Neutrophil (primary cell): ENCODE measurements around the gene PPM1A.

Experiments used
- H3K27ac ChIP-seq: fragments of 200-600 bp; sonication (generic); 2 replicates; pipeline ENCODE4 v1.5.1; 2016; ENCODE audit warnings: mild to moderate bottlenecking, moderate library complexity
- H3K27me3 ChIP-seq: fragments of 200-600 bp; sonication (generic); 2 replicates; pipeline ENCODE4 v1.6.0; 2016; ENCODE audit warnings: mild to moderate bottlenecking
- H3K36me3 ChIP-seq: fragments of 200-600 bp; sonication (generic); 2 replicates; pipeline ENCODE4 v1.5.1; 2017
- H3K4me1 ChIP-seq, 2 experiments: fragments of 200-600 bp in 1 of 2; sonication (generic) in 1 of 2; 1 replicate in 1 of 2; 2 replicates in 1 of 2; pipeline versions ENCODE4 v1.5.1 to v1.6.1; 2013 to 2016; ENCODE audit warnings: low read depth in 1 of 2, low read length in 1 of 2, mild to moderate bottlenecking in 1 of 2, moderate library complexity in 1 of 2; ENCODE audit not compliant: control insufficient read depth in 1 of 2, insufficient read depth in 1 of 2
- H3K4me3 ChIP-seq, 2 experiments: fragments of 200-600 bp in 1 of 2; sonication (generic) in 1 of 2; 1 replicate in 1 of 2; 2 replicates in 1 of 2; pipeline ENCODE4 v1.5.1; 2013 to 2016; ENCODE audit warnings: low read depth in 1 of 2, low read length in 1 of 2, mild to moderate bottlenecking in 1 of 2, moderate library complexity in 1 of 2
- H3K9me3 ChIP-seq: fragments of 200-600 bp; sonication (generic); 2 replicates; pipeline ENCODE4 v1.5.1; 2016
- TF ChIP-seq, protein P1 (sequence below): fragments of 200-600 bp; sonication (generic); IDR thresholded peaks from 2 replicates; pipeline ENCODE4 v1.5.1; 2016; ENCODE audit warnings: antibody characterized with exemption

PPM1A gene

DNA sequence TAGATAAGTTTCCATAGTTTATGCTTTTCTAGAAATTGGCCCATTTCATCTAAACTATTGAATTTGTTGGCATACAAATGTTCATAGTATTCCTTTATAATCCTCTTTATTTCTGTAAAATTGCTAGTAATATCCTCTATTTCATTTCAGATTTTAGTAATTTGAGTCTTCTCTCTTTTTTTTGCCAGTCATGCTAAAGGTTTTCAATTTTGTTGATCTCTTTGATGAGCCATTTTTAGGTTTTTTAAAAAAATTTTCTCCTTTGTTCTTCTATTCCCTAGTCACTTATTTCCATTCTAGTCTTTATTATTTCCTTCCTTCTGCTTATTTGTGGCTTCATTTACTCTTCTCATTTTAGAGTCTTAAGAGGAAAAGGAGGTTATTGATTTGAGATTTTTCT is 19.4 kb upstream of the PPM1A start:
- H3K27me3 ChIP-seq, result no peaks in the 10 kb centered on the region
- no peak overlapping the region for H3K4me3 ChIP-seq
- no peak overlapping the region for H3K27ac ChIP-seq
- H3K9me3 ChIP-seq, result no peaks in the 10 kb centered on the region
- TF ChIP-seq, protein P1, sequence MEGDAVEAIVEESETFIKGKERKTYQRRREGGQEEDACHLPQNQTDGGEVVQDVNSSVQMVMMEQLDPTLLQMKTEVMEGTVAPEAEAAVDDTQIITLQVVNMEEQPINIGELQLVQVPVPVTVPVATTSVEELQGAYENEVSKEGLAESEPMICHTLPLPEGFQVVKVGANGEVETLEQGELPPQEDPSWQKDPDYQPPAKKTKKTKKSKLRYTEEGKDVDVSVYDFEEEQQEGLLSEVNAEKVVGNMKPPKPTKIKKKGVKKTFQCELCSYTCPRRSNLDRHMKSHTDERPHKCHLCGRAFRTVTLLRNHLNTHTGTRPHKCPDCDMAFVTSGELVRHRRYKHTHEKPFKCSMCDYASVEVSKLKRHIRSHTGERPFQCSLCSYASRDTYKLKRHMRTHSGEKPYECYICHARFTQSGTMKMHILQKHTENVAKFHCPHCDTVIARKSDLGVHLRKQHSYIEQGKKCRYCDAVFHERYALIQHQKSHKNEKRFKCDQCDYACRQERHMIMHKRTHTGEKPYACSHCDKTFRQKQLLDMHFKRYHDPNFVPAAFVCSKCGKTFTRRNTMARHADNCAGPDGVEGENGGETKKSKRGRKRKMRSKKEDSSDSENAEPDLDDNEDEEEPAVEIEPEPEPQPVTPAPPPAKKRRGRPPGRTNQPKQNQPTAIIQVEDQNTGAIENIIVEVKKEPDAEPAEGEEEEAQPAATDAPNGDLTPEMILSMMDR, result no peak
- H3K36me3 ChIP-seq, result no peaks in the 10 kb centered on the region
- peaks cover 11 to 20% of the 10 kb centered on the region in 2 experiments for H3K4me1 ChIP-seq

DNA sequence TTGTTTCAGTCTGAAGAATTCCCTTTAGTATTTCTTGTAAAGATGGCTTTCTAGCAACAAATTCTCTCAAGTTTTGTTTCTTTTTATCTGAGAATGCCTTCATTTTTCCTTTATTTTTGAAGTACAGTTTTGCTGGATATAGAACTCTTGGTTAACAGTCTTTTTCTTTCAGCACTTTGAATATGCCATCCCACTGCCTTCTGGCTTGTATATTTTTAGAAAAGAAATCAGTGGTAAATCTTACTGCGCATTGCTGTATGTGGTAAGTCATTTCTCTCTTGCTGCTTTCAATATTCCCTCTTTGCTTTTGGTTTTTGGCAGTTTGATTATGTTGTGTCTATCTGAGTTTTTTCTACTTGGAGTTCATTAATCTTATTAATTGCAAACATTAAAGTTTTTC is 16.8 kb upstream of the PPM1A start:
- no peak overlapping the region for H3K27ac ChIP-seq
- no peak overlapping the region for H3K4me3 ChIP-seq
- TF ChIP-seq, protein P1, result no peak

DNA sequence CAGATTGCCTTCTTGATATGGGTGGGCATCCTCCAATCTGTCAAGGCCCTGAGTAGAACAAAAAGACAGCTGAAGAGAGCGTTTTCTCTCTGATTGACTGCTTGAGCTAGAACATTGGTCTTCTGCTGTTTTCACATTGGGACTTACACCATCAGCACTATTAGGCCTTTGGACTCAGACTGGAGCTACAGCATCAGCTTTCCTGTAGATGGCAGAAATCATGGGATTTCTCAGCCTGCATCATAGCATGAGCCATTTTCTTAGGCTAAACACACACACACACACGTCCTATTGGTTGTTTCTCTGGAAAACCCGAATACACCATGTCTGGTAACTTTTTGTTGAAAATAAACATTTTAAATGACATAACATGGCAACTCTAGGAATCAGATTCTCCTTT is 15.8 kb upstream of the PPM1A start:
- no peaks in the 10 kb centered on the region for H3K4me1 ChIP-seq
- H3K4me3 ChIP-seq, result no peak overlapping the region
- no peaks in the 10 kb centered on the region for H3K27me3 ChIP-seq
- no peaks in the 10 kb centered on the region for H3K36me3 ChIP-seq
- H3K27ac ChIP-seq, result no peak overlapping the region
- no peaks in the 10 kb centered on the region for H3K9me3 ChIP-seq
- TF ChIP-seq, protein P1, result no peak

More for the DNA sequence above, 16.8 kb upstream of the PPM1A start:
- no peaks in the 10 kb centered on the region for H3K36me3 ChIP-seq
- peaks cover 0 to 6% of the 10 kb centered on the region in 2 experiments for H3K4me1 ChIP-seq
- no peaks in the 10 kb centered on the region for H3K9me3 ChIP-seq
- no peaks in the 10 kb centered on the region for H3K27me3 ChIP-seq

DNA sequence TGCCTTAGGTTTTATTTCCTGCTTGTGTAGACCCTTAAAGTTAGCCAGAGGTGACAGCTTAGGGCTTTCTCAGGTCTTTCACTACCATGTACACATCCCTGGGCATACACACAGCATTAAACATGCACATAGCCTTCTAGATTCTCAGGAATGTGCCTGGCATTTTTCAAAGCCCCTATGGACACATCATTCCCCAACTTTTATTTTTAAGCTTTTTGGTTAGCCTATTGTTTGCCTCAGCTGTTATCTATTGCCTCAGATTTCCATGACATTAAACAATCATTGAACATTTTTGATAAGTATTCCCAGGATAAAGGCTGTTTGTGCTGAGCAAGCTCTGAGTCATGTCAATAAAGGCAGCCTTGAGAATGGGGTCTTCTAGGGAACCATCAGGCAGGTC is 15.1 kb upstream of the PPM1A start:
- TF ChIP-seq, protein P1, result no peak
- Histone ChIP-seq H3K27ac (no peak overlapping the region), H3K4me3 (no peak overlapping the region), H3K27me3 (no peaks in the 10 kb centered on the region), H3K36me3 (no peaks in the 10 kb centered on the region), H3K4me1 (no peaks in the 10 kb centered on the region), H3K9me3 (no peaks in the 10 kb centered on the region)

DNA sequence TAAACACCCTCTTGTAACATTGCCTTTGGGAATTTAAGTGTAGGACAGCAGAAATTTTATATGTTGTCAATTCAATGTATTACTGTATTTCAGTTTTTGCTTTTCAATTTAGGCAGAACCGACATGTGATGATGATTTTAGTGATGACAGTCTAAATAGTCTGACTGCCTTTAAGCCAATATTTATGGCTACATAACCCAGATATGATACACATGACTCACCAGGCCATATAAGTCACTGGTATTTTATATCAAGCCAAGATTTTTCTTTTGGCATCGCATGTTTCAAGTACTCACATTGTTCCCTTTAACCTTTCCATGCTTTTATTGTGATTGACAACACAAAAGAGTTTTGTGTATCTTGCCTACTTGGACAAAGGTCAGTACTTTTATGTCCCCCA is 13.6 kb upstream of the PPM1A start:
- no peaks in the 10 kb centered on the region for H3K9me3 ChIP-seq
- H3K4me3 ChIP-seq, result no peak overlapping the region
- no peaks in the 10 kb centered on the region for H3K4me1 ChIP-seq
- H3K27ac ChIP-seq, result no peak overlapping the region
- H3K36me3 ChIP-seq, result no peaks in the 10 kb centered on the region
- TF ChIP-seq, protein P1, result no peak
- no peaks in the 10 kb centered on the region for H3K27me3 ChIP-seq

DNA sequence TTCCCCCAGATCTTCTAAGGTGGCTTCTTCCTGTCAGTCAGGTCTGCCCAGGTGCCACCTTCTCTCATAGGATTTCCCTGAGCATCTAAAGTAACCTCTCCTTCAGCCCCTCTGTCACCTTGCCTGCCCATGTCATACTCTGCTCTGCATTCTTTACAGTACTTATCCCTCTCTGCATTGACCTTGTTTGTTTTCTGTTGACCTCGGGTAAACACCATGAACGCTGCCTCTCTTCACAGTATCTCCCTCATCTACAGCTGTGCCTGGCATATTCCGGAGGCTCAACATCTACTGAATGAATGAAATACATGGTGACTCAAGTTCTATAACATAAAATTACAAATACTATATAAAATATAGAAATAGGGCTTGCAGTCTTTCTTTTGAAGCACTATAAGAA is 10.1 kb upstream of the PPM1A start:
- TF ChIP-seq, protein P1, result no peak
- no peak overlapping the region for H3K4me3 ChIP-seq
- no peaks in the 10 kb centered on the region for H3K36me3 ChIP-seq
- H3K27ac ChIP-seq, result no peak overlapping the region
- H3K27me3 ChIP-seq, result no peaks in the 10 kb centered on the region
- peaks cover 0 to 15% of the 10 kb centered on the region in 2 experiments for H3K4me1 ChIP-seq
- no peaks in the 10 kb centered on the region for H3K9me3 ChIP-seq
